GM18867 (cell line): Measurements from ENCODE around the gene PDGFC.

Experiments used
- ATAC-seq: cut with Tn5 transposase; IDR thresholded peaks from one replicate; pipeline ENCODE4 v1.9.1; 2021; ENCODE audit warnings: mild to moderate bottlenecking, moderate library complexity; ENCODE audit not compliant: unreplicated experiment

Gene PDGFC

GRCh38 chr4:156971676-156972378, at the start of gene PDGFC:
TSS of gene PDGFC (minus strand) at chr4:156971799. CDS start at chr4:156970903, 896 bp downstream.
- ATAC-seq, result no peak

GRCh38 chr4:157020882-157021281, 49.3 kb upstream of the PDGFC start:
- no peak for ATAC-seq

- no peak for ATAC-seq
Measured at GRCh38 chr4:157018920-157019490, 47.4 kb upstream of the PDGFC start.

GRCh38 chr4:157014621-157015591, 43.3 kb upstream of the PDGFC start:
- no peak for ATAC-seq

- no peak for ATAC-seq
Measured at GRCh38 chr4:157013656-157014055, 42.1 kb upstream of the PDGFC start.

- ATAC-seq, result no peak
Measured at GRCh38 chr4:157012781-157013180, 41.2 kb upstream of the PDGFC start.

GRCh38 chr4:157012296-157012695, 40.7 kb upstream of the PDGFC start:
- no peak for ATAC-seq

- no peak for ATAC-seq
Measured at GRCh38 chr4:157010630-157011029, 39.0 kb upstream of the PDGFC start.

GRCh38 chr4:157005831-157006230, 34.2 kb upstream of the PDGFC start:
- ATAC-seq, result no peak

GRCh38 chr4:157005193-157005592, 33.6 kb upstream of the PDGFC start:
- no peak for ATAC-seq

GRCh38 chr4:157004279-157005161, 32.9 kb upstream of the PDGFC start:
- ATAC-seq, result no peak

GRCh38 chr4:156999175-156999517, 27.5 kb upstream of the PDGFC start:
- no peak for ATAC-seq

- ATAC-seq, result no peak
Measured at GRCh38 chr4:156998500-156999174, 27.0 kb upstream of the PDGFC start.

- ATAC-seq, result no peak
Measured at GRCh38 chr4:156992943-156993342, 21.3 kb upstream of the PDGFC start.

GRCh38 chr4:156991161-156991560, 19.6 kb upstream of the PDGFC start:
- ATAC-seq, result no peak

- ATAC-seq, result no peak
Measured at GRCh38 chr4:156983366-156983765, 11.8 kb upstream of the PDGFC start.

GRCh38 chr4:156981262-156981769, 9.7 kb upstream of the PDGFC start:
- no peak for ATAC-seq

- ATAC-seq, result no peak
Measured at GRCh38 chr4:156977435-156978160, 6.0 kb upstream of the PDGFC start.

GRCh38 chr4:156976147-156976546, 4.5 kb upstream of the PDGFC start:
- no peak for ATAC-seq
